Measurements from ENCODE around the gene NBPF12. TPM values are rescaled to one million over a fixed set of nuclear protein-coding genes. Genes with fewer than 3 reads are reported as not detected.
"Not testable (repeated sequence)": the region's sequence is repeated elsewhere in the genome, so short reads cannot be mapped to it uniquely, and the experiment has no call there.

Gene NBPF12
- total RNA-seq, 1 experiment from 2014 or later: 4.8 TPM

DNA sequence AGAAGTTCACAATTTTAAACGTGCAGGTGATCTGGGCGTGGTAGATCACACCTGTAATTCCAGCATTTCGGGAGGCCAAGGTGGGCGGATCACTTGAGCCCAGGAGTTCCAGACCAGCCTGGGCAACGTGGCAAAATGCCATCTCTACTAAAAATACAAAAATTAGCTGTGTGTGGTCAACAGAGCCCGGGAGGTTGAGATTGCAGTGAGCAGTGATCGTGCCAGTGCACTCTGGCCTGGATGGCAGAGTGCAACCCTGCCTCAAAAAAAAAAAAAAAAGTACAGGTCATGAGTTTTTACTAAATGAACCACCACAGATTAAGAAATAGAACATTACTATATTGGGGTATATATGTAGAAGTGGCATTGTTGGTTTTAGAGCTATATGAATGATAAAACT, 2.2 kb downstream of the NBPF12 start:
- H3K36me3 ChIP-seq; H3K4me1 ChIP-seq (replicated peaks); DNase-seq (ENCODE audit: low read depth in 1 of 2, low spot score in 2 of 2); H3K27ac ChIP-seq; H3K27me3 ChIP-seq (replicated peaks); H3K9me3 ChIP-seq (replicated peaks); H3K4me3 ChIP-seq: not testable (repeated sequence)

DNA sequence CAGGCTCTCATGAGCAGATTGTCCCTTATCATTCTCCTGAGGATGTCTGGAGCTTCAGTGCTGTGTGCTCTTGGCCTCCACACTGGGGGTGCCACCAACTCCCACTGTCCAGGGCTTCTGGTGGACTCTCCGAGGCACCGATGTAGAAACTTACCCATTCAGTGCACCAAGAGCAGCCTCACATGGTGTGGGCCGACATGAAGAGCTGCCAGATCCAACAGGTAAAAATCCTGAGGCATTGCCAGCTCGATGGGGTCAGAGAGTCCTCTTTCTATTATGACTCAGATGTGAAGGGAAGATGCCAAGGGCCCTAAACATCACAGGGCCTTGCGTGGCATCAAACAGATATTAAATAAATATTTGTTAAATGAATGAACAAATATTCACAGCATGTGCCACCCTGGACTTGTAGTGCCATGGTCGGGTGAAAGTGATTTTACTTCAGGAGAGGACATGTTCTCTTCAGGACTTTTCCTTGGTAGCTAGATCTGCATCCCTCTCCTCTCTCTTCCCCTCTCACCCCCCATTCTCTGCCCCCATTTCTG, 5.3 kb downstream of the NBPF12 start:
- H3K4me1 ChIP-seq (replicated peaks); DNase-seq (ENCODE audit: low read depth in 1 of 2, low spot score in 2 of 2); H3K27me3 ChIP-seq (replicated peaks); H3K4me3 ChIP-seq; H3K36me3 ChIP-seq; H3K9me3 ChIP-seq (replicated peaks); H3K27ac ChIP-seq: not testable (repeated sequence)

DNA sequence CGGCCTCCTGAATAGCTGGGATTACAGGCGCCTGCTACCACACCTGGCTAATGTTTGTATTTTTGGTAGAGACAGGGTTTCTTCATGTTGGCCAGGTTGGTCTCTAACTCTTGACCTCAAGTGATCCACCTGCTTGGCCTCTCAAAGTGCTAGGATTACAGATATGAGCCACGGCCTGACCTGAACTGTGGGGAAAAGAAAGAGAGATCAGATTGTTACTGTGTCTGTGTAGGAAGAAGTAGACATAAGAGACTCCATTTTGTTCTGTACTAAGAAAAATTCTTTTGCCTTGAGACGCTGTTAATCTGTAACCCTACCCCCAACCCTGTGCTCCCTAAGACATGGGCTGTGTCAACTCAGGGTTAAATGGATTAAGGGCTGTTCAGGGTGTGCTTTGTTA, 10.0 kb downstream of the NBPF12 start:
- H3K4me1 ChIP-seq (replicated peaks); DNase-seq (ENCODE audit: low read depth in 1 of 2, low spot score in 2 of 2); H3K27me3 ChIP-seq (replicated peaks); H3K27ac ChIP-seq; H3K4me3 ChIP-seq; H3K36me3 ChIP-seq; H3K9me3 ChIP-seq (replicated peaks): not testable (repeated sequence)

DNA sequence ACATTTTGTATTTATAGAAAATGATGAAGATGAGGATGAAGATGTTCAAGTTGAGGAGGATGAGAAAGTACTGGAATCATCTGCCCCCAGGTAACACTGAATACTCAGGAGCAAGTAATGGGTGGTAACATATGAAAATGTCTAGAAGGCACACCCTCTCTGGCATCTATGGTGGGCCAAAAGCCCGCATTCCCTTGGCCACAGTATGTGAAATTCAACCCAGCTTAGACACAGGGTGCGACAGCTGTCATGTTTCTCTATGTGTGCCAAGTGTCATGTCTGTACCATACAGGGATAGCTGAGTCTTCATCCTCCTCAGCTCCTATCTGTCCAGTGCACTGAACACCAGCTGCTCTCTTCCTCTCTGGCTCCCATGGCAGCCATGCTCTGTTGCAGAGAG, 26.2 kb downstream of the NBPF12 start:
- not testable (repeated sequence) for H3K27me3 ChIP-seq (replicated peaks); H3K9me3 ChIP-seq (replicated peaks); H3K4me1 ChIP-seq (replicated peaks); H3K27ac ChIP-seq; H3K36me3 ChIP-seq; H3K4me3 ChIP-seq; DNase-seq (ENCODE audit: low read depth in 1 of 2, low spot score in 2 of 2)

DNA sequence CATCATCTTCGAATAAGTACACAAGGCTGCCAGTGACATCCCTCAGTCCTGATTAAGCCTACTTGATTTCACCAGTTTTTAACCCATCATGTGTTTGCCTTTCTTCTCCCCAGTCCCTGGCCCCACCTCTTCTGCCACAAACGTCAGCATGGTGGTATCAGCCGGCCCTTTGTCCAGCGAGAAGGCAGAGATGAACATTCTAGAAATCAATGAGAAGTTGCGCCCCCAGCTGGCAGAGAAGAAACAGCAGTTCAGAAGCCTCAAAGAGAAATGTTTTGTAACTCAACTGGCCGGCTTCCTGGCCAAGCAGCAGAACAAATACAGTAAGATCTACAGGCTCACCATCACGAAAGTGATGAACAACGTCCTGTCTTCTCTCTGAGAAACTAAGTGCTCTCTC, 28.2 kb downstream of the NBPF12 start:
- not testable (repeated sequence) for DNase-seq (ENCODE audit: low read depth in 1 of 2, low spot score in 2 of 2); H3K4me1 ChIP-seq (replicated peaks); H3K36me3 ChIP-seq; H3K4me3 ChIP-seq; H3K9me3 ChIP-seq (replicated peaks); H3K27ac ChIP-seq; H3K27me3 ChIP-seq (replicated peaks)

DNA sequence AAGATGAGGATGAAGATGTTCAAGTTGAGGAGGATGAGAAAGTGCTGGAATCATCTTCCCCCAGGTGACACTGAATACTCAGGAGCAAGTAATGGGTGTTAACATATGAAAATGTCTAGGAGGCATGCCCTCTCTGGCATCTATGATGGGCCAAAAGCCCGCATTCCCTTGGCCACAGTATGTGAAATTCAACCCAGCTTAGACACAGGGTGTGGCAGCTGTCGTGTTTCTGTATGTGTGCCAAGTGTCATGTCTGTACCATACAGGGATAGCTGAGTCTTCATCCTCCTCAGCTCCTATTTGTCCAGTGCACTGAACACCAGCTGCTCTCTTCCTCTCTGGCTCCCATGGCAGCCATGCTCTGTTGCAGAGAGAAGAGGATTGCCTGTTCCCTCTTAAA, 32.5 kb downstream of the NBPF12 start:
- not testable (repeated sequence) for DNase-seq (ENCODE audit: low read depth in 1 of 2, low spot score in 2 of 2); H3K36me3 ChIP-seq; H3K4me3 ChIP-seq; H3K9me3 ChIP-seq (replicated peaks); H3K27me3 ChIP-seq (replicated peaks); H3K4me1 ChIP-seq (replicated peaks); H3K27ac ChIP-seq

DNA sequence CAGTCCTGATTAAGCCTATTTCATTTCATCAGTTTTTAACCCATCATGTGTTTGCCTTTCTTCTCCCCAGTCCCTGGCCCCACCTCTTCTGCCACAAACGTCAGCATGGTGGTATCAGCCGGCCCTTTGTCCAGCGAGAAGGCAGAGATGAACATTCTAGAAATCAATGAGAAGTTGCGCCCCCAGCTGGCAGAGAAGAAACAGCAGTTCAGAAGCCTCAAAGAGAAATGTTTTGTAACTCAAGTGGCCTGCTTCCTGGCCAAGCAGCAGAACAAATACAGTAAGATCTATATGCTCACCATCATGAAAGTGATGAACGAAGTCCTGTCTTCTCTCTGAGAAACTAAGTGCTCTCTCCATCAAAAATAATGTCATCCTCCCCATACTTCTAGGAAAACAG, 34.6 kb downstream of the NBPF12 start:
- not testable (repeated sequence) for H3K4me3 ChIP-seq; H3K4me1 ChIP-seq (replicated peaks); H3K27me3 ChIP-seq (replicated peaks); H3K27ac ChIP-seq; H3K9me3 ChIP-seq (replicated peaks); H3K36me3 ChIP-seq; DNase-seq (ENCODE audit: low read depth in 1 of 2, low spot score in 2 of 2)

DNA sequence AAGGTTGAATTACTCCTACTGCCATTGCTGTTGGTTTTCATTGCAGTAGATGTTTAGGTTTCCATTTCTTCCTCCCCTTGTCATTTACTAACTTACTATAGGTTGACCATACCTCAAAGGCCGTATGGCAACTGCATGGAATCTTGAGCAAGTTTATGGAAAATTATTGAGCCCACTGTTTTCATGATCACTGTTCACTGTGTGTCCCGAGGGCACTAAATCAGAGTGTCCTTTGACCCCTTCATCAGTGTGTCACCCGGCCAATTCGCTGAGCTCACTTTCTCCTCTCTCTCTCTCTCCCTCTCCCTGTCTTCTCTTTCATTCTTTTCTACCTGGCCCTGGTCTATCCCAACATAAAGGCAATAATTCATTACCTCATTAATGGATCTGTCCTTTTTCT, 47.7 kb downstream of the NBPF12 start:
- not testable (repeated sequence) for H3K36me3 ChIP-seq; H3K27me3 ChIP-seq (replicated peaks); H3K4me3 ChIP-seq; DNase-seq (ENCODE audit: low read depth in 1 of 2, low spot score in 2 of 2); H3K9me3 ChIP-seq (replicated peaks); H3K4me1 ChIP-seq (replicated peaks); H3K27ac ChIP-seq

DNA sequence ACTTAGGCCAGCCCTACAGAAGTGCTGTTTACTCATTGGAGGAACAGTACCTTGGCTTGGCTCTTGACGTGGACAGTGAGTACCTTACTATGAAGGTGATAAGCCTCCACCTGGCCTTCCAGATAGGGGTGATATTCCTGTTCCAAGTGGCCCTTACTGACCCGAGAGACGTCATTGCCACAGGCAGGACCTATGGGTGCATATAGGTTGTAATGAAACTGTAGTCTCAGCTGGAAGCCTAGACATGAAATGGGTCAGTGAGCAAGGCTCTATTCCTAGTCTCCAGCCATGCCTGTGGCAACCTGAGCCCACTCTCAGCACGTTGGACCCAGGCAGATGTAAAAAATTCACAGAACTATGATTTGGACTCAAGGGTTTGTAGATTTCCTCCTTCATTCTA, 48.3 kb downstream of the NBPF12 start:
- H3K27ac ChIP-seq; H3K4me1 ChIP-seq (replicated peaks); H3K36me3 ChIP-seq; H3K9me3 ChIP-seq (replicated peaks); H3K4me3 ChIP-seq; H3K27me3 ChIP-seq (replicated peaks); DNase-seq (ENCODE audit: low read depth in 1 of 2, low spot score in 2 of 2): not testable (repeated sequence)

DNA sequence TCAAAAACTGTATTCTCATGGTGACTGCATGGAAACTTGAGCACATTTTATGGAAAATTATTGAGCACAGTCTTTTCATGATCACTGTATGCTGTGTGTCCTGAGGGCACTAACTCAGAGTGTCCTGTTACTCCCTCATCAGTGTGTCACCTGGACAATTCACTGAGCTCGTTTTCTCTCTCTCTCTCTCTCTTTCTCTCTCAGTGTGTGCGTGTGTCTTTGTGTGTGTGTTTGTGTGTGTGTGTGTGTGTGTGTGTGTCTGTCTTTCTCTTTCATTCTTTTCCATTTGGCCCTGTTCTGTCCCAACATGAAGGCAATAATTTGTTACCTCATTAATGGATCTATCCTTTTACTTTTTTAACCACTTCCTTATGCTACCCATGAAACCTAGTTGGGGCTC, 49.4 kb downstream of the NBPF12 start:
- not testable (repeated sequence) for H3K27me3 ChIP-seq (replicated peaks); H3K4me1 ChIP-seq (replicated peaks); H3K27ac ChIP-seq; DNase-seq (ENCODE audit: low read depth in 1 of 2, low spot score in 2 of 2); H3K9me3 ChIP-seq (replicated peaks); H3K4me3 ChIP-seq; H3K36me3 ChIP-seq

DNA sequence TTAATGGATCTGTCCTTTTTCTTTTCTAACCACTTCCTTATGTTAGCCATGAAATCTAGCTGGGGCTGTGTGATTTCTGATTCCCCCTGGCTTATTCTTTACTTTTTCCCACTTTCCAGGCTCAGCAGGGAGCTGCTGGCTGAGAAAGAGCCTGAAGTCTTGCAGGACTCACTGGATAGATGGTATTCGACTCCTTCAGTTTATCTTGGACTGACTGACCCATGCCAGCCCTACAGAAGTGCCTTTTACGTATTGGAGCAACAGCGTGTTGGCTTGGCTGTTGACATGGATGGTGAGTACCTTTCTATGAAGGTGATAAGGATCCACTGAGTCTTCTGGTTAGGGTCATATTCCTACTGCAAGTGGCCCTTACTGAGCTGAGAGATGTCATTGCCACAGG, 51.3 kb downstream of the NBPF12 start:
- not testable (repeated sequence) for DNase-seq (ENCODE audit: low read depth in 1 of 2, low spot score in 2 of 2); H3K27ac ChIP-seq; H3K9me3 ChIP-seq (replicated peaks); H3K4me3 ChIP-seq; H3K4me1 ChIP-seq (replicated peaks); H3K27me3 ChIP-seq (replicated peaks); H3K36me3 ChIP-seq

DNA sequence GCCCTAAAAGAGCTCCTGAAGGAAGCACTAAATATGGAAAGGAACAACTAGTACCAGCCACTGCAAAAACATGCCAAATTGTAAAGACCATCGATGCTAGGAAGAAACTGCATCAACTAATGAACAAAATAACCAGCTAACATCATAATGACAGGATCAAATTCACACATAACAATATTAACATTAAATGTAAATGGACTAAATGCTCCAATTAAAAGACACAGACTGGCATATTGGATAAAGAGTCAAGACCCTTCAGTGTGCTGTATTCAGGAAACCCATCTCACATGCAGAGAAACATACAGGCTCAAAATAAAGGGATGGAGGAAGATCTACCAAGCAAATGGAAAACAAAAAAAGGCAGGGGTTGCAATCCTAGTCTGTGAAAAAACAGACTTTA, 70.4 kb downstream of the NBPF12 start:
- not testable (repeated sequence) for H3K4me3 ChIP-seq; H3K9me3 ChIP-seq (replicated peaks); H3K27ac ChIP-seq; DNase-seq (ENCODE audit: low read depth in 1 of 2, low spot score in 2 of 2); H3K27me3 ChIP-seq (replicated peaks); H3K36me3 ChIP-seq; H3K4me1 ChIP-seq (replicated peaks)

DNA sequence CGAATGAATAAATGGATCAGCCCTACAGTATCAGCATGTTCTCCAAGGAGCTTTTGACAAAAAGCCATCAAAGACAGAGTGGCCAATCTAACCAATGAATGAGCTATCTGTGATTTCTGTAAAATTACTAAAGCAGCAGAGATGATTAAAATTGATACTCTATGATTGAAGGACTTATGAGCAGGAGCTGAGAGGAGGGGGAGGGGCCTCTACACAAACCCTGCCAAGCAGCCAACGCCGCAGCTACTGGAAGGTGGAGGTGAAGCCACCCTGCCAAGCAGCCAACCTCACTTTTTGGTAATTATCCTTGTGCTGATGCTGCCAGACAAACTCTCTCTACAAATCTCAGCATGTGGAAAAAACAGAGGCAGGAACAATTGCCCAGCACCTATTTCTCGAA, 88.9 kb downstream of the NBPF12 start:
- H3K4me3 ChIP-seq; H3K4me1 ChIP-seq (replicated peaks); DNase-seq (ENCODE audit: low read depth in 1 of 2, low spot score in 2 of 2); H3K27ac ChIP-seq; H3K27me3 ChIP-seq (replicated peaks); H3K36me3 ChIP-seq; H3K9me3 ChIP-seq (replicated peaks): not testable (repeated sequence)

DNA sequence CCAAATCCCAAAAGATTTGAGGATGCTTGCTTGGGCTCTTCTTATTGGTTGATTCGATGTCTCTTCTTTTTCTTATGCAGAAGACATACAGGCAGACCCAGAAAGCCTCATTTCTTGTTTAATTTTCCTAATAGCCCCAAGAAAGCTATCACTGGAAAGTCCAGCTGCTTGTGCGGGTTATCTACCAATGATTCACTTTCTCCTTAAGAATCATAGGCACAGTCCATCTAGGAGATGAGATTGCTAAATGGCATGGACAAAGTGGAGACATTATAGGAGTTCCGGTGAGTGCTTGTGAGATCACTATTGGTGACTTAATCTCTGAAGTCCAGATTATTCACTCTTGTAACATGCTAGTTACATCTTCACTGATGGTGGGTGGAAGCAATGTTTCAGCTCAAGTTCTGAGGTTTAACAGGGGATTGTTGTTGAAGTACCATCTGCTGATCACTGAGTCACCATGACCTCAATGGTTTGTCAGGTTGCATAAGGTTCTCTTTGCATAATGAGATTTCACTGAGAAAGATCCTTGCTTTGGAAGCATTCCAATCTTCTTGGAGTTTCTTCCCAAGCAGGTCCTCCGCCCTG, 92.0 kb downstream of the NBPF12 start:
- not testable (repeated sequence) for H3K4me1 ChIP-seq (replicated peaks); H3K4me3 ChIP-seq; H3K9me3 ChIP-seq (replicated peaks); H3K27ac ChIP-seq; DNase-seq (ENCODE audit: low read depth in 1 of 2, low spot score in 2 of 2); H3K27me3 ChIP-seq (replicated peaks); H3K36me3 ChIP-seq

DNA sequence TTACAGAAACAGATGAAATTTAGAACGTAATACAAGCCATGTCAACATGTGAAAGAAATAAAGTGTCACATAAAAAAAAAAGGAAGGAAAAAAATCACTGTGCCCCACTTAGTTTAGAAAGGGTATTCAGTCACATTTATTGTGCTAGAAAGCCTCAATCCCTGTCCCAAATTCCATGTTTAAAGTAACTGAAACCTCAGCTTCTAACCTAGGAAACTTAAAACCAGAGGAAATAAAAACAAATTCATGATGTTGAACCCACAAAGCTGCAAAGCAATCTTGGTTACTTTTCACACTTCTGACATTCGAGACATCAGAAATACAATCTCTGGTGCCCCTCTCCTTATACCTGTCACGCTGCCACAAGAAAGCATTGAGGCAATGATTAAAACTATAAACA, 101.8 kb downstream of the NBPF12 start:
- Histone ChIP-seq H3K9me3 (replicated peaks) (no peaks in the 10 kb centered on the region), H3K27ac (no peak overlapping the region), H3K4me3 (no peak overlapping the region), H3K27me3 (replicated peaks) (no peaks in the 10 kb centered on the region), H3K4me1 (replicated peaks) (no peaks in the 10 kb centered on the region), H3K36me3 (no peaks in the 10 kb centered on the region)
- no peak for DNase-seq (ENCODE audit: low read depth in 1 of 2, low spot score in 2 of 2)
